PC-3 (cell line): Measurements from ENCODE around the gene TMEM178A.

Experiments
- EZH2 ChIP-seq: fragments of 300-600 bp; sonication (generic); IDR thresholded peaks from one replicate; pipeline ENCODE4 v1.6.1; 2017; ENCODE audit warnings: antibody characterized with exemption, mild to moderate bottlenecking, low read length; ENCODE audit not compliant: unreplicated experiment
- EZH2phosphoT487 ChIP-seq: fragments of 300-600 bp; sonication (generic); IDR thresholded peaks from 2 replicates; pipeline ENCODE4 v1.6.1; 2018; ENCODE audit warnings: mild to moderate bottlenecking, antibody characterized with exemption, low read length, borderline replicate concordance
- TF ChIP-seq, protein P1 (sequence below): fragments of 300-600 bp; sonication (generic); conservative IDR thresholded peaks from 2 replicates; pipeline ENCODE4 v1.5.1; 2017; ENCODE audit warnings: antibody characterized with exemption, low read depth, mild to moderate bottlenecking, low read length

DNA sequence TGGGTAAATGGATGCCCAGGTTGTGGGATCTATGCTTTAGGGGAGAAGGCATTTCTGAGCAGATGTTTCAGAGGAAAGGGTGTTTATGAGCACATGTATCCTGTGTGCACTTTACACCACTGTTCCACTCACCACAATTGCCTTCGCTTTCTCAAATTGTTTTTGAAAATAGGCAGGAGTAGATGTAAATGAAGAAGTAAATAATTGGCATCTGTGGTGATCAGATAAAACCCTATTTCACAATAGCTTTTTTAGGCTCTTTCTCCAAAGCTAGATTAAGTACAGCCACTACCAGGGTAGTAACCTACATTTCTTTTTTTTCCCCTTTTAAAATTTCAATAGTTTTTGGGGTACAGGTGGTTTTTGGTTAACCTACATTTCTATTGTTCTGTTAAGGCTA is 40.6 kb downstream of the TMEM178A start:
- TF ChIP-seq, protein P1, sequence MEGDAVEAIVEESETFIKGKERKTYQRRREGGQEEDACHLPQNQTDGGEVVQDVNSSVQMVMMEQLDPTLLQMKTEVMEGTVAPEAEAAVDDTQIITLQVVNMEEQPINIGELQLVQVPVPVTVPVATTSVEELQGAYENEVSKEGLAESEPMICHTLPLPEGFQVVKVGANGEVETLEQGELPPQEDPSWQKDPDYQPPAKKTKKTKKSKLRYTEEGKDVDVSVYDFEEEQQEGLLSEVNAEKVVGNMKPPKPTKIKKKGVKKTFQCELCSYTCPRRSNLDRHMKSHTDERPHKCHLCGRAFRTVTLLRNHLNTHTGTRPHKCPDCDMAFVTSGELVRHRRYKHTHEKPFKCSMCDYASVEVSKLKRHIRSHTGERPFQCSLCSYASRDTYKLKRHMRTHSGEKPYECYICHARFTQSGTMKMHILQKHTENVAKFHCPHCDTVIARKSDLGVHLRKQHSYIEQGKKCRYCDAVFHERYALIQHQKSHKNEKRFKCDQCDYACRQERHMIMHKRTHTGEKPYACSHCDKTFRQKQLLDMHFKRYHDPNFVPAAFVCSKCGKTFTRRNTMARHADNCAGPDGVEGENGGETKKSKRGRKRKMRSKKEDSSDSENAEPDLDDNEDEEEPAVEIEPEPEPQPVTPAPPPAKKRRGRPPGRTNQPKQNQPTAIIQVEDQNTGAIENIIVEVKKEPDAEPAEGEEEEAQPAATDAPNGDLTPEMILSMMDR, result no peak
- no peak for TF ChIP-seq EZH2
- no peak for TF ChIP-seq EZH2phosphoT487
